HG02885 (cell line): Measurements from ENCODE around the gene NRDC.
"Not testable (repeated sequence)": the region's sequence is repeated elsewhere in the genome, so short reads cannot be mapped to it uniquely, and the experiment has no call there.

Experiments
- ATAC-seq: cut with Tn5 transposase; IDR thresholded peaks from one replicate; pipeline ENCODE4 v1.9.1; 2021; ENCODE audit warnings: mild to moderate bottlenecking; ENCODE audit not compliant: unreplicated experiment, poor library complexity

Gene NRDC

DNA sequence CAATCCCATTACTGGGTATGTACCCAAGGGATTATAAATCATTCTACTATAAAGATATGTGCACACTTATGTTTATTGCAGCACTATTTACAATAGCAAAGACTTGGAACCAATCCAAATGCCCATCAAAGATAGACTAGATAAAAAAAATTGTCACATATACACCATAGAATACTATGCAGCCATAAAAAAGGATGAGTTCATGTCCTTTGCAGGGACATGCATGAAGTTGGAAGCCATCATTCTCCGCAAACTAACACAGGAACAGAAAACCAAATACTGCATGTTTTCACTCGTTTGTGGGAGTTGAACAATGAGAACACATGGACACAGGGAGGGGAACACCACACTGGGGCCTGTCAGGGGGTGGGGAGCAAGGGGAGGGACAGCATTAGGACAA, 16.2 kb upstream of the NRDC start:
- ATAC-seq: not testable (repeated sequence)

DNA sequence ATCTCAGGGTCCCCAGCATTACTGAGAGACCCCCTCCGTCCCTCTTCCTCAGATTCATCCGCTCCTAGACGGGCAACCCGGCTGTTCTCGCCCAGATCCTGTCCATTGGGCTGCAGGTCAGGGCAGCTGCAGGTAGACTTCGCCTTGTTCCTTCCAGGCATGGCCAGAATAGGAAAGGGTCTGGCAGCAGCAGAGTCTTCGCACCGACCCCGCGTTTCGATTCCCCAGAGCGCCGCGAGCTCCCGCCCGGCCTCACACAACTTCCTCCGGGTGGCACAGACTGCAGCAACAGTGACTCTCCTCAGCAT, 265 bp downstream of the NRDC start:
- ATAC-seq: peak; percentile 27

DNA sequence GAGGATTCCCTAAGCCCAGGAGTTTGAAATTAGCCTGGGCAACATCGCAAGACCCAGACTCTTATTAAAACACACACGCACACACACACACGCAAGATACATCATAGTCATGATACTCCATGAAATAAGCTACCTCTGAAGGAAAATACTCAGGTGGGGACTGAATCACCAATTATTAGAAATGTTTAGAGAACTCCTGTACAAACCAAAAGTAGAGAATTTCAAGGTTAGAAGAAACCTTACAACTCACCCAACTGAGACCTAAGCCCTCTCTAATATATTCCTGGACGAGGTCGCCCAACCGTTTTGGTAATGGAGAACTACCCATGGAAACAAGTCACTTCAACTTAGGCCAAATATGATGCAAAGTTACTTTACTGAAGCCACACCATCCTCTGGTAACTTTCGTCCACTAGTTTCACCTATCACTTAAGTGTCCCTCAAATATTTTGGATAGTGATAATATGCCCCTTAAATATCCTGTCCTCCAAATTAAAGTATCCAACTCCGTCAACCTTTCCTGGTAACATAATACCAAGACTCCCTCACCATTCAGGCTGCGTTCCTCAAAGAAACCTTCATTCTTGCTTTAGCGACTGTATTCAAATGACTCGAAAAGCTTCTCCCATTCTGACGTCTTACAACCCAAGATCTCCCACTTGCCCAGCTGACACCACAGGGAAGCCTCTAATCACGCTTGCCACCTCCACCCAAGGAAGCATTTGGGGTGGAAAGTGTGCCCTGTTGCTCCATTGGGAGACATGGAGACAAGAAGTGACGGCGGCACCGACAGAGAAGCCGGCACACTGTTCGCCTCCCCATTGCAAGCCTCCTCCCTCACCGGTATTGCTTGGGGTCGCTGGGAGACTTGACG, 856 bp downstream of the NRDC start:
- peak; percentile 2 for ATAC-seq

DNA sequence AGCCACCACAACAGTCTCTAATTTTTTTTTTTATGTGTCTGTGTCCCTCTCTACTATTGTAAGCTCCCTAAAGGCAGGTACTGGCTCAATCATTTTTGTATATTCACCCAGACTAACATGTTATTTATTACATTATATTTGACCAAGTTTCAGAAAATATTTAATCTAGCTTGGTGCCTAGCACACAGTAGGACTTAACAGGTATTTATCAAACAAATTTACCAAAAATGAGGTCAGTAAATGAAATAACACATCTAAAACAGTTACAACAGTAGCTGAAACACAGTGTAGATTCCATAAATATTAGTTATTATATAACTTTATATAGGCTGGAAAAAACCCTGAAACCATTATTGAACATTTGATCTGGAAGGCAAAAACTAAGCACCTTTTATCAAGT, 2.7 kb downstream of the NRDC start:
- ATAC-seq: no peak

DNA sequence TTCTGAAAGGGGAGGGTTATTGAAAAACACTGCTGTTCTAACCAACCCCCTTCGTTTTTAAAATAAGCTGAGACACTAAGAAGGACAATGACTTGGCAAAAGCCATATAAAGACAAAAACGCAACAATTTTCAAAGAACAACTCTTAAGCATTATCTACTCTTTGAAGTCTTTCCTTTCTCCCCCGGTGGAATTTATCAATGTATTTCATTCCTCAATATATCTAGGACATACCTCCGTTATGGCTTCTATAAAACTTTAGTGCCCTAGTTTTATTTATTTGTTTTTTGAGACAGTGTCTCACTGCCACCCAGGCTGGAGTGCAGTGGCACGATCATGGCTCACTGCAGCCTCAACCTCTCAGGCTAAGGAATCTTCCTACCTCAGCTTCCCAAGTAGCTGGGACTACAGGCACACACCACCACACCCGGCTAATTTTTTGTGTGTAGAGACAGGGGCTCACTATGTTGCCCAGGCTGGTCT, 3.2 kb downstream of the NRDC start:
- no peak for ATAC-seq

DNA sequence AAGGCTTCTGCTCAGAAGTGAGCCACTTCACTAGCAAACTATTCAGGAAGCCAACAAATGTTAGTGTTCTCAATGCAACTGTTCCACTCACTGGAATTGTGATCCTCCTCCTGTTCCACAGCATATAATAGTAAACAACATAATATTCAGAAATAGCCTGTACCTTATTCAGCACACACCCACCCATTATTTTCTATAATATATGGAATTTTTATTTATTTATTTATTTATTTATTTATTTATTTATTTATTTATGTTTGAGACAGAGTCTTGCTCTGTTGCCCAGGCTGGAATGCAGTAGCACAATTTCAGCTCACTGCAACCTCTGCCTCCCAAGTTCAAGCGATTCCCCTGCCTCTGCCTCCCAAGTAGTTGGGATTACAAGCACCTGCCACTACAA, 5.3 kb downstream of the NRDC start:
- ATAC-seq: not testable (repeated sequence)

DNA sequence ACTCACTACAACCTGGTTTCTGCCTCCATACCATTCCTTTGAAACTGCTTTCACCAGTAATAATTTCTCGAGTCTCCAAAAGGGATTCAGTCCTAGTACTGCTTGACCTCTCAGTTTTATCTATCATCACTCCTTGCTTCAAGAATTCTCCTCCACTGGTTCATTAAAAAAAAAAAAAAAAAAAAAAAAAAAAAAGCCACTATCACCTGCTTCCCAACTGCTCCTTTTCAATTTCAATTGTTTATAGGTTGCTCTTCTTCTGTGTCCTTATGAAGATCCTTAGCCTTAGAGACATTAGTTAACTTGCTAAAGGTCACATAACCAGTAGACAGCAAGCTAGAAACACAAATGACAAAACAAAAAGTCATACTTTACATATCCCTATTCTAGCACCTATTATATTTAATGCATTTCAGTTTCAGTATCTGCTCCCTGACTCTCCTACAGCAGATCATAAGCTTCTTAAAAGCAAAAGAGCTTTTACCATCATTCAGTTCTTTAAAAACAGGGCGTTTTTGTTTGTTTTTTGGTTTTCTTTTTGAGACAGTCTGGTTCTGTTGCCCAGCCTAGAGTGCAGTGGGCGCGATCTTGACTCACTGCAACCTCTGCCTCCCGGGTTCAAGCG, 7.1 kb downstream of the NRDC start:
- ATAC-seq: no peak

DNA sequence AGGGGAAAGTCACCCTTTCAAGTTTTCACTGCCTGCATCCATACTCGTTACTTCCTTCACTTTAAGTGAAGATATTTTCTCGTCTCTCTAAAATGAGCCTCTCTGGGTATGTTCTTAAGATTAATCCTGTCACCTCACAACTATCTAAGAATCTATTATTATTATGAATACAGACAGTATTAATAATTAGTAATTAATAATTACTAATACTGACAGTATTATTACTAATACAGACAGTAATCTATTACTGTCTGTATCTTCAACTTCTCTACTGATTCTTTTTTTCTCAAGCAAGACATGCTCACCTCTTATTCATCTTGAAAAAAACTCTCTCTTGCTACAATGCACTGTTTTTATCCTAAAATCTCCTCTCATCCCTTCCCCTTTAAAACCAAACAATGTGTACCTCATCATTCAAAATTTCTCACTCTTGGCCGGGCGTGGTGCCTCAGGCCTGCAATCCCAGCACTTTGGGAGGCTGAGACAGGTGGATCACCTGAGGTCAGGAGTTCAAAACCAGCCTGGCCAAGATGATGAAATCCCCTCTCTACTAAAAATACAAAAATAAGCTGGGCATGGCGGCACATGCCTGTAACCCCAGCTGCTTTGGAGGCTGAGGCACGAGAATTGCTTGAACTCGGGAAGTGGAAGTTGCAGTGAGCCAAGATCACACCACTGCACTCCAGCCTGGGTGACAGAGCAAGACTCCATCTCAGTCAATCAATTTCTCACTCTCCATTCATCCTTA, 7.8 kb downstream of the NRDC start:
- ATAC-seq: no peak

DNA sequence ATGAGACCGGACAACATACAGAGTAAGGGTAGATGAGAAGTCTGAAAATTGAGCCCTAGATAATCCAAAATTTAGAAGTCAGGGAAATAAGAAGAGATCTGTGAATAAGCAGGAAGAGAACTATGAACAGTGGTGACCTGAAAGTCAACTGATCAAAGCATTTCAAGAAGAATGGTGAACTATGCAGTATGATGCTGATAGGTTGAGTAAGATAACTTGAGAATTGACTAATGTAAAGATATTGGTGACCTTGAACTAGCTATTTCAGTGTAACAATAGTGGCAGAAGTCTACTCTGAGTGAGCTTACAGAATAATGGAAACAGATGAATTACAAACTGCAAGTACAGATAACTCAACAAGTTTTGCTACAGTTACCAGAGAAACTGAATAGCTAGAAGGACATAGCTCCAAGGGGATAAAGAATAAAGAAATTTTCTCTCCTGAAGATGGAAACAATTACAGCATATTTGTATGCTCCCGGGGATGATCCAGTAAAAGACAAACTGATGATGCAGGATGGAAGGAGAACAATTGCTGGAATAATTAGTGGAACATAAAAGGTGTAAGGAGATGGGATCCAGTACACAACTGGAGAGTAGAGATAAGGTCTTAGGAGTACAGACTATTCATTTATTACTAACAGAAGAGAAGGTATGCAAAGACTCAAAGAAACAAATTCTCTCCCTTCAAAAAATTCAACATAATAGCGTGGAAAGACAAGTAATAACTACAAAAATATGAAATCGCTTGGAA, 10.9 kb downstream of the NRDC start:
- ATAC-seq: no peak

DNA sequence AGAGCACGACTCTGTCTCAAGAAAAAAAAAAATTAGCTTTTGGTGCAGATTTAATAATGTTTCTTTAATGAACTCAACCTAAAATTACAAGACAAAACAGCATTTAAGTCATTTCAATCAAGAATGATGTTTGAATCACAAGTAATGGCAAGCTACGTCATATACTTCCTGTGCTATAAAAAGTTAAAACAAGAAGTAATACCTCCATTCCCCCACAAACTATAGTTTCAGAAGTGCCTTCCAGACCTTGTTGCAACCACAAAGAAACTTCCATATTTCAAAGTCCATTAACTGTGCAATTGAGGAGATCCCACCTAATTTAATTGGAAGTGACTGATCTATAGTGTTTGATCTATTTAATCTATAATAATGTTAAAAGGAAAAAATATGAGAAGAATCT, 15.1 kb downstream of the NRDC start:
- no peak for ATAC-seq

DNA sequence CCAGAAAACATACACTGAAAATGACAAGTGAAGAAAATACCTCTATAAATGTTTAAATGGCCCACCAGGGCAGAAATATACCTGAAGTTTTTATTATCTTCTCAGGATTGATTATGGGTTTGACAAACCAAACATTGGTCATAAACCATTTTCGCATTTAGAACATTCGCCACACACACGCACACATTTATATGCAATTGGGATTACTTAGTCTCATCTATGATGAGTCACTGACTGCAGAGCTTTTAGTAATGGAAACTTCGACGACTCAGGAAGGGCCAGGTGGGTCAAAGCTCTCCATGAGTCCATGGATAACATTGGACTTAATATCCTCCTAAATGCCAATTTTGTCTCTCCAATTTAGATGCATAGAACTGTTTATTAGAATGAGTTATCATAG, 16.9 kb downstream of the NRDC start:
- no peak for ATAC-seq

DNA sequence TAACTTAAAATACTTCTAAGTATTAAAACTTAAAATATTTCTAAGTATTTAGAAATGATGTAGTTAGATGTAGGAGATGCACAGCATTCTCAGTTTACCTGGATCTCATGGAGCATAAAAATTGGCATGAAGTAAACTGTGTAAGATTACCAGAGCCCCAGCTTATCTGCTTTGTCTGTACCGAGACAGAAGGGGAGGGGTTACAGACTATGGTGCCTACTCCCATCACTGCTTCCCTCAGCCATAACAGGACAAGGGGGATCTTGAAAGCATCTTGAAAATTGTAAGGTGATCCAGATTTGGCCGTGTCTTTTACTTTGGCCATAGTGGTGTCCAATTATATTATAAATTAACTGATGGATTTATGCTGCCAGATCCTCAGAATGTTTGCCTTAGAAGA, 18.8 kb downstream of the NRDC start:
- ATAC-seq: no peak

DNA sequence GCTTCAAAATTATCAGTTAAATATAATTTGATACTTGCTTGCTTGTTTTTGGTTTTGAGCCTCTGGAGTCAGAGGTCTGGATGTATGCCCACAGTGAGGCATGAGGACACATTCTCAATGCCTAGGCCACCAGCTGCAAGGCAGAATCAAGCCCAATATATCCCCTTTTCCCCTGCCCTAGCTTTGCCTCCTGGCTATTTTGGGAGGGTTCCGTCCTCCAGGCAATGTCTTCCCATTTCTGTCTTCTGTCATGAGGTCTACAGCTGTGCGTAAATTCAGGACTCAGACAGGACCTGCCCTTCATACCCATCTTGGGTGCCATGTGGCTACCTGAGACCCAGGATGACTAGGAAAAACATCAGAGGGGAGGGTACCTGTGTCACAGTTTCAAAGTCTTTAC, 19.2 kb downstream of the NRDC start:
- no peak for ATAC-seq

DNA sequence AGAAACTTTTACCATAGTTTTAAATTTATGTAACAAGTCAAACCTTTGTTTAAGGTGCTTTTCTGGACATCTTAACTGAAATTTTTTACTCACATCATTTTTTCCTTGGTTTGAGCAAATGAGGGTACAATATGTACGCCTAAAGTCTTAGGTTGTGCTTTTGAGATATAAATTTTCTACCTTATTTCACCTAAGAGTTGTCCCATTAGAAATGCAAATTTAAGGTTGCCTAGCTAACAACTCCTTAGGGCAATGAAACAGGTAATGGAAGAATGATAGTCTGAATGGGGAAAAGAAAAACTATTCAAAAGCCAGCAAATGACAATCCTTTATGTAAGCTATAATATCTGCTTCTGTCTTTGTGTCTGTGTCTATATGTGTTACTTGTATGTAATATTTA, 19.6 kb downstream of the NRDC start:
- no peak for ATAC-seq

DNA sequence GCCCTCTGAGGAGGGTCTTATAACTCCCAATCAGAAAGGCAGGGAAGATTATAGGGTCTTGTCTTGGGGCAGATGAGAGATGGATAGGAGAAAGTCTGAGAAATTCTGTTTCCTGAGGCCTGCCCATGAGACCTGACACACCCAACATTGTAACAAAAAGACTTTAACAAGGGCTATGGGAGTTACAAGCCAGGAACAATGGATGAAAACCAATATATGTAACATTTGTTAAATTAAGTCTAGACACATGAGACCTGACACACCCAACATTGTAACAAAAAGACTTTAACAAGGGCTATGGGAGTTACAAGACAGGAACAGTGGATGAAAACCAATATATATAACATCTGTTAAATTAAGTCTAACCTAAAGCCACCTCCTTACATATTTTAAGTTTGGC, 21.8 kb downstream of the NRDC start:
- ATAC-seq: no peak

DNA sequence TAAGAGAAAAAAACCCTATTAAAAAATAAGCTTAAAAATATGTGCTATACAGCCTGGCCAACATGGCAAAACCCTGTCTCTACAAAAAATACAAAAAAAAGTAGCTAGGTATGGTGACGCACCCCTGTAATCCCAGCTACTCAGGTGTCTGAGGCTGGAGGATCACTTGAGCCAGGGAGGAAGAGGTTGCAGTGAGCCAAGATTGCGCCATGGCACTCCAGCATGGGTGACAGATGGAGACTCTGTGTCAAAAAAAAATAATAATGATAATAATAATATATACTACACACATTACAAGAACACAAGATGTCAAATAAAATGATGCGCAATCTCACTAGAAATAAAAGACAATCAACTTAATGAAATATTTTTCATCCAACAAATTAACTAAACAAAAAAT, 22.9 kb downstream of the NRDC start:
- ATAC-seq: no peak

DNA sequence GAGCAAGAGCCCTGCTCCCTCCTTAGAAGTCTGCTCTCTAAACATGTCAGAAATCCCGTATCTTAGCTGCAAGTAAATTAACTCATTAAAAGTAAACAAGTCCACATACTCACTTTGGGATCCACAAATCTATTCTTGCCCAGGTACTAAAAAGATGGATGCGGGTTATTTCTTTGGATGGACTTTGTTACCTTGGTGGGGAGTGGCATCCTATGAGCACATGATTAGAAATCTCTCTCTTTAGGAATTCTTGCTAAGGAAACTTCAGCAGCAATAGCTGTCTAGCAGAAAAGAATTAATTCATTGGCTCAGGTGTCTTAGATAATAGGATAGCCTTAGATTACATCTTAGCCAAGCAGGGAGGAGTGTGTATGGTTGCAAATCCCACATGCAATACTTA, 25.2 kb downstream of the NRDC start:
- no peak for ATAC-seq

DNA sequence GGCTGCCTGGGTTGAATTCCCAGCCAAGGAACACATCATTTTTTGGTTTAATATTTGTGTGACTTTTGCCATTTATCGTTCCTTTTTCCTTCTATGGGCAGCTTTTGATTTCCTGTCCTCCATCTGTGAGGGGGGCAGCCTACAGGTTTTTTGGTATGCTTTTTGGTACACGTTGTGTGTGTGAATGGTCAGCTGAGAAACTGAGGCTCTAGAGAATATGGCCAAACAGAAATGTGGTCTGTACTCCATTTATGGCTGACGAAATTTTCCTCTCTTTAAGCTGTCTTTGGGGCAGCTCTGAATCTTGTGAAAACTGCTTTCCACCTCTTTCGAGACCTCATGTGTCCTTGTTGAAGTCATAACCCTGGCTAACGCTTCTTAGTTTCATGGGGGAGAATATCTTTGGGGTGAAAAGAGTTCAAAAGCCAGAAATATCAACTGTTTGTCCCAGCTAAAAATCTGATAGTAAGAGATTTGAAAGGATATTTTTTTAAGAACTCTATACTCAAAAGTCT, 26.6 kb downstream of the NRDC start:
- no peak for ATAC-seq

DNA sequence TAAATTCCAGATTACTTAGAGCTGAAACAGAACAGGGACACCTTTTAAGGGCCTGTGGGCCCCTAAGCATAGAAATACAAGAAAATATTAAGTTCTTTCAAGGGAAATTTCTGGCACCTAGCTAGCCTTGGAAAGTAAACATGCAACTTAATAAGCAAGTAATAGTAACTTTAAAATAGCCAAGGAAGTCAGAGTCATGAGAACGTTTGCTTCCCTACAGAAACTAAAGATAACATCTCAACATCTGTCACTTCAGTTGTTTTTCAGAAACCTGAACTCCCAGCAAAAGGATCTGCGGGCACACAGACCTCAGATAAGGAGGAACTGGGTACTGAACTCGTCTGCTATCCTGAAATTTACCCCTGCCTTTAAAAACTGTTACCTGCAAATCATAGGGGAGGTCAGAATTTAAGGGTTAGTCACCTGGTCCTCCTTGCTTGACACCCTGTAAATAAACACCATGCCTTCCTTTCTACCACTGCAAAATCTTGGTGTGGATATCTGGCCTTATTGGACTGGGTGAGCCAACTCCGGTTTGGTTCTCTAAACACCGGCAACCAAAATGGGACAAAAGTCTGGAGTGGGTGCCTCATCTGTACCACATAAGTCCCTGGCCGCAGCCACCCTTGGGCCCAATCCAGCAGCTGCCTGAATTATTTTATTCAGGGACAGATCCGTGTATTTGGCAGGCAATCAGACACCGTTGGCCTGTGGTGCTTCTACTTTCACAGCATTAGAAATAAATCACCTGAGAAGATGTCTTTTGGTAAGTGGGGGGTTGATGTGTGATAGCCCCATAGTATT, 27.9 kb downstream of the NRDC start:
- ATAC-seq: no peak
